NB4 (cell line): ENCODE results near the gene ANKHD1.

Experiments used
- TF ChIP-seq, protein P1 (sequence below): IDR thresholded peaks from one replicate; pipeline ENCODE4 v1.5.1; 2012; ENCODE audit warnings: low read depth, low read length
- TF ChIP-seq, protein P2 (sequence below): IDR thresholded peaks from 2 replicates; pipeline ENCODE4 v1.6.1; 2011; ENCODE audit warnings: low read depth, low read length

DNA sequence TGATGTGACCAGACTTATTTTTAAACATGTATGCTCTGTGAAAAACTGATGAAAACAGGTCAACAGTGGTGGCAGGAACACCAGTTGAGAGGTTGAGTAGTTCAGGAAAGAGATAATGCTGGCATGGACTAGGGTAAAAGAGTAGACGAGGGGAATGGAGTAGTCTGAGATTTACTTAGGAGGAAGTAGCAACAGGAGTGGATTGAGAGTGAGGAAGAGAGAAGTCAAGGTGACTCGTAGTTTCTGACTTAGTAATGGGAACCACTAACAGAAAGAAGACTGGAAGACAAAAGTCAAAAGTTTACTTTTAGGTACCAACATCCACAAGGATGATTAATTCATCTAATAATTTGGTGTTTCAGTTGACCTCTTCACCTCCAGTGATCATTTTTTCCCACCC is 152.0 kb downstream of the ANKHD1 start:
- TF ChIP-seq, protein P1, sequence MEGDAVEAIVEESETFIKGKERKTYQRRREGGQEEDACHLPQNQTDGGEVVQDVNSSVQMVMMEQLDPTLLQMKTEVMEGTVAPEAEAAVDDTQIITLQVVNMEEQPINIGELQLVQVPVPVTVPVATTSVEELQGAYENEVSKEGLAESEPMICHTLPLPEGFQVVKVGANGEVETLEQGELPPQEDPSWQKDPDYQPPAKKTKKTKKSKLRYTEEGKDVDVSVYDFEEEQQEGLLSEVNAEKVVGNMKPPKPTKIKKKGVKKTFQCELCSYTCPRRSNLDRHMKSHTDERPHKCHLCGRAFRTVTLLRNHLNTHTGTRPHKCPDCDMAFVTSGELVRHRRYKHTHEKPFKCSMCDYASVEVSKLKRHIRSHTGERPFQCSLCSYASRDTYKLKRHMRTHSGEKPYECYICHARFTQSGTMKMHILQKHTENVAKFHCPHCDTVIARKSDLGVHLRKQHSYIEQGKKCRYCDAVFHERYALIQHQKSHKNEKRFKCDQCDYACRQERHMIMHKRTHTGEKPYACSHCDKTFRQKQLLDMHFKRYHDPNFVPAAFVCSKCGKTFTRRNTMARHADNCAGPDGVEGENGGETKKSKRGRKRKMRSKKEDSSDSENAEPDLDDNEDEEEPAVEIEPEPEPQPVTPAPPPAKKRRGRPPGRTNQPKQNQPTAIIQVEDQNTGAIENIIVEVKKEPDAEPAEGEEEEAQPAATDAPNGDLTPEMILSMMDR, result no peak
- TF ChIP-seq, protein P2, sequence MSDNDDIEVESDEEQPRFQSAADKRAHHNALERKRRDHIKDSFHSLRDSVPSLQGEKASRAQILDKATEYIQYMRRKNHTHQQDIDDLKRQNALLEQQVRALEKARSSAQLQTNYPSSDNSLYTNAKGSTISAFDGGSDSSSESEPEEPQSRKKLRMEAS, result no peak
